Panc1 (cell line): ENCODE measurements around the gene MTA1. TPM values are rescaled to one million over a fixed set of nuclear protein-coding genes. Genes with fewer than 3 reads are reported as not detected.

ENCODE experiments used
- ATAC-seq: fragments of 200-7000 bp; cut with Tn5 transposase; 2 replicates; pipeline ENCODE4 v1.9.1; 2020; ENCODE audit warnings: mild to moderate bottlenecking, moderate library complexity
- BruUV-seq: library from RNA; stranded (reverse); fragments of 400-500 nt; replicated peaks from 2 replicates; lab custom pipeline; 2021; lab: Mats Ljungman, UMichigan
- CTCF ChIA-PET: fragments of 300-600 bp; sonication (Branson Sonifier 250); formaldehyde crosslinking; loops from one replicate; lab custom pipeline; 2022; ENCODE audit warnings: antibody characterized with exemption; lab: Charles Lee
- POLR2A ChIA-PET: fragments of 300-600 bp; sonication (Branson Sonifier 250); formaldehyde crosslinking; loops from one replicate; lab custom pipeline; 2022; ENCODE audit warnings: antibody characterized with exemption; lab: Charles Lee
- DNase-seq: peaks from one replicate; pipeline ENCODE4 v3.0.0-alpha.2; 2010; ENCODE audit warnings: low read depth, low spot score
- H3K27ac ChIP-seq: 2 replicates; pipeline ENCODE4 v1.5.1; 2011; ENCODE audit warnings: mild to moderate bottlenecking, low read length, inconsistent platforms
- H3K27me3 ChIP-seq: fragments of 200-500 bp; sonication (Bioruptor generic); 2 replicates; pipeline ENCODE4 v1.6.0; 2014; ENCODE audit warnings: low read length, inconsistent platforms; ENCODE audit not compliant: control insufficient read depth, insufficient read depth
- H3K36me3 ChIP-seq: fragments of 200-500 bp; sonication (Bioruptor generic); 2 replicates; pipeline ENCODE4 v1.5.1; 2014; ENCODE audit warnings: inconsistent platforms, mild to moderate bottlenecking, low read length, moderate library complexity; ENCODE audit not compliant: control insufficient read depth, insufficient read depth
- H3K4me1 ChIP-seq: 2 replicates; pipeline ENCODE4 v1.5.1; 2011; ENCODE audit warnings: inconsistent platforms, mild to moderate bottlenecking, low read length, moderate library complexity; ENCODE audit not compliant: control insufficient read depth, insufficient read depth
- H3K4me3 ChIP-seq, 2 experiments: 2 replicates each; pipeline ENCODE4 v1.5.1; 2011 to 2012; ENCODE audit warnings: low read depth in 2 of 2, low read length in 2 of 2, mild to moderate bottlenecking in 2 of 2, inconsistent platforms in 1 of 2, moderate library complexity in 1 of 2
- H3K9me3 ChIP-seq: fragments of 200-500 bp; sonication (Bioruptor generic); 2 replicates; pipeline ENCODE4 v1.5.1; 2014; ENCODE audit warnings: low read depth, mild to moderate bottlenecking, inconsistent platforms, low read length, moderate library complexity; ENCODE audit not compliant: control insufficient read depth, insufficient read depth
- POLR2AphosphoS5 ChIP-seq: IDR thresholded peaks from 2 replicates; pipeline ENCODE4 v1.6.1; 2012; ENCODE audit warnings: mild to moderate bottlenecking, low read depth, low read length, moderate library complexity
- SIN3A ChIP-seq: IDR thresholded peaks from 2 replicates; pipeline ENCODE4 v1.6.1; 2012; ENCODE audit warnings: low read depth, mild to moderate bottlenecking, low read length, moderate library complexity, borderline replicate concordance; ENCODE audit not compliant: insufficient read depth
- TCF7L2 ChIP-seq: IDR thresholded peaks from 2 replicates; pipeline ENCODE4 v1.6.1; 2011; ENCODE audit warnings: mild to moderate bottlenecking, low read depth, low read length, inconsistent platforms
- in situ Hi-C: cut with HindIII; loops from 2 replicates; pipeline ENCODE4 v1.10.0; 2016; ENCODE audit warnings: low sequenced_read_pairs, low pct_unique_long_range_greater_than_20kb
- intact Hi-C: fragments of 100-400 bp; cut with micrococcal nuclease; formaldehyde crosslinking; loops from one replicate; pipeline ENCODE4 v1.10.0; 2022; ENCODE audit not compliant: unreplicated experiment
- total RNA-seq: library from RNA; stranded (reverse); gene quantifications from one replicate; pipeline ENCODE4 v1.2.1, GENCODE V29; 2021; ENCODE audit not compliant: unreplicated experiment
- TF ChIP-seq, protein P1 (sequence below): fragments of 450-650 bp; IDR thresholded peaks from 2 replicates; pipeline ENCODE4 v1.5.1; 2017; ENCODE audit warnings: mild to moderate bottlenecking
- TF ChIP-seq, protein P2 (sequence below), 2 experiments: IDR thresholded peaks; 2 replicates each; pipeline ENCODE4 v1.6.1; 2011 to 2012; ENCODE audit warnings: low read depth in 2 of 2, control low read depth in 1 of 2, low read length in 1 of 2, mild to moderate bottlenecking in 1 of 2, moderate library complexity in 1 of 2; ENCODE audit not compliant: insufficient read depth in 1 of 2

Gene MTA1
- total RNA-seq, 1 experiment from 2014 or later = 105 TPM

DNA sequence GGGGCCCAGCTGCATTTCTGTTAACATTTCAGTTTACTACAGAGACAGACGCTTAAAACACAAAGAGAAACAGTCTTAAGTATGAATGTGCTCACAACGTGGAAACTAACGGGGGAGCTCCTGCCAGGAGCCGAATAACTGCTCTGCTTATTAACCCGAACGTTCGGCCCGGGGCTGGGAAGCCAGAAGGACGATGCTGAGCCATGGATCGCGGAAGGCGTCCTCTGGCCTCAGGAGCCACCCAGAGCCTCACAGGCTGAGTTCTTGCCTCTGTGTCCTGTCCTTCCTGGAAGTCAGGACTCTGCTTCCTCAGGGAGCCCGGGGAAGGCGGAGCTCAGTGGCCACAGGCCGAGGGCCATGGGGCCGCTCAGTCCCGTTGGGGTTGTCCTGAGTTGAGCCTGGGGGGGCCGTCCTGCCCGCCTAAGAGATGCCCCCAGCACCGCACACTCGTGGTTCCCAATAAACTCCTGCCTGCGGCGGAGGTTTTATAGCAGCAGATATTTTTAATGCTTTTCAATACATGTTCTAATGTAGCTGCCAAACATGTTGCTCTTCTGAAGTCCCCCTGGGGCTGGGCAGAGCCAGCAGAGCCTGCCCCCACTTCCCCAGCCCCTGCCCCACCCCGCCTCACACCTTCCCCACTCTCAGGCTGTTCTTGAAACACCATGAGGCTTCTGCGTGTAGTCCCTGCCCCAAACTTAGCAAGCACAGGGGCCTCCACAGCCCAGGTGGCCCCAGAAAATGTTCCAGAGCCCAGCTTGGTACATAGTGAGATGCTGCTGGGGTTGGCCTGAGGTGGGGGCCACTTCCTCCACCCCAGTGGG lies 24.7 kb upstream of the MTA1 start:
- TF ChIP-seq TCF7L2 = no peak
- no peak for TF ChIP-seq POLR2AphosphoS5
- BruUV-seq = no TSS peak
- intact Hi-C loops = no loop called here

DNA sequence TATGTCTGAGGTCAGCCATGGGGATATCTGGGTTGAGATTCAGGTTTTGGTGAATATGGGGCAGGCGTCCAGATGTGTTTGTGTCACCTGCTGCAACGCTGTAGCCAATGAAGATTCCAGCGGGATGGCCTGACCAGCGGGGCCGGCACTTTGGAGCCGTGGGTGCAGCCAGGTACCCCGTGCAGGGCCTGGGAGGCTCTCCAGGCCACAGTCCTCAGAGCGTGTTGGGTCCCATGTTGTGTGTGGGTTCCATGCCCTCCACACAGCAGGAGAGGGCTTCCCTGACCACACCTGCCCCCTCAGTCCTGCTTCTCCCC lies 24.1 kb upstream of the MTA1 start:
- Histone ChIP-seq H3K36me3 (no peaks in the 10 kb centered on the region; the same call in 1 of the 2 replicates), H3K9me3 (no peaks in the 10 kb centered on the region), H3K27me3 (no peaks in the 10 kb centered on the region), H3K4me3 (no peak overlapping the region), H3K4me1 (peaks cover 3% of the 10 kb centered on the region; the same call in 1 of the 2 replicates), H3K27ac (no peak overlapping the region)
- ATAC-seq = no peak
- DNase-seq = no peak
- ChIA-PET CTCF (no interaction called here), POLR2A (no interaction called here)
- BruUV-seq = no TSS peak
- TF ChIP-seq, protein P1, sequence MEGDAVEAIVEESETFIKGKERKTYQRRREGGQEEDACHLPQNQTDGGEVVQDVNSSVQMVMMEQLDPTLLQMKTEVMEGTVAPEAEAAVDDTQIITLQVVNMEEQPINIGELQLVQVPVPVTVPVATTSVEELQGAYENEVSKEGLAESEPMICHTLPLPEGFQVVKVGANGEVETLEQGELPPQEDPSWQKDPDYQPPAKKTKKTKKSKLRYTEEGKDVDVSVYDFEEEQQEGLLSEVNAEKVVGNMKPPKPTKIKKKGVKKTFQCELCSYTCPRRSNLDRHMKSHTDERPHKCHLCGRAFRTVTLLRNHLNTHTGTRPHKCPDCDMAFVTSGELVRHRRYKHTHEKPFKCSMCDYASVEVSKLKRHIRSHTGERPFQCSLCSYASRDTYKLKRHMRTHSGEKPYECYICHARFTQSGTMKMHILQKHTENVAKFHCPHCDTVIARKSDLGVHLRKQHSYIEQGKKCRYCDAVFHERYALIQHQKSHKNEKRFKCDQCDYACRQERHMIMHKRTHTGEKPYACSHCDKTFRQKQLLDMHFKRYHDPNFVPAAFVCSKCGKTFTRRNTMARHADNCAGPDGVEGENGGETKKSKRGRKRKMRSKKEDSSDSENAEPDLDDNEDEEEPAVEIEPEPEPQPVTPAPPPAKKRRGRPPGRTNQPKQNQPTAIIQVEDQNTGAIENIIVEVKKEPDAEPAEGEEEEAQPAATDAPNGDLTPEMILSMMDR = no peak
- no peak for TF ChIP-seq SIN3A
- intact Hi-C loops (no loop called here), in situ Hi-C loops (no loop called here)

More for the DNA sequence above, 24.7 kb upstream of the MTA1 start:
- Histone ChIP-seq H3K36me3 (no peaks in the 10 kb centered on the region; the same call in 1 of the 2 replicates), H3K27me3 (no peaks in the 10 kb centered on the region), H3K4me1 (peaks cover 3% of the 10 kb centered on the region; the same call in 1 of the 2 replicates), H3K4me3 (no peak overlapping the region), H3K9me3 (no peaks in the 10 kb centered on the region), H3K27ac (no peak overlapping the region)
- ChIA-PET CTCF (no interaction called here), POLR2A (no interaction called here)
- DNase-seq = no peak
- ATAC-seq = no peak
- in situ Hi-C loops = no loop called here

GRCh38 chr14:105397350-105397931 lies 22.2 kb upstream of the MTA1 start:
- DNase-seq (no peak), ATAC-seq (peak; percentile 13)
- no TSS peak for BruUV-seq
- Histone ChIP-seq H3K4me1 (peaks cover 3% of the 10 kb centered on the region; the same call in 1 of the 2 replicates), H3K27ac (peak overlapping the region; percentile 86), H3K36me3 (no peaks in the 10 kb centered on the region; the same call in 1 of the 2 replicates), H3K4me3 (peak overlapping the region in 1 of 2 experiments; percentile 66; a peak in 2 of 4 replicates), H3K9me3 (no peaks in the 10 kb centered on the region), H3K27me3 (no peaks in the 10 kb centered on the region)
- ChIA-PET CTCF (no interaction called here), POLR2A (no interaction called here)
- in situ Hi-C loops = no loop called here
- TF ChIP-seq, protein P1 = no peak
- TF ChIP-seq POLR2AphosphoS5 = no peak
- TF ChIP-seq, protein P2, sequence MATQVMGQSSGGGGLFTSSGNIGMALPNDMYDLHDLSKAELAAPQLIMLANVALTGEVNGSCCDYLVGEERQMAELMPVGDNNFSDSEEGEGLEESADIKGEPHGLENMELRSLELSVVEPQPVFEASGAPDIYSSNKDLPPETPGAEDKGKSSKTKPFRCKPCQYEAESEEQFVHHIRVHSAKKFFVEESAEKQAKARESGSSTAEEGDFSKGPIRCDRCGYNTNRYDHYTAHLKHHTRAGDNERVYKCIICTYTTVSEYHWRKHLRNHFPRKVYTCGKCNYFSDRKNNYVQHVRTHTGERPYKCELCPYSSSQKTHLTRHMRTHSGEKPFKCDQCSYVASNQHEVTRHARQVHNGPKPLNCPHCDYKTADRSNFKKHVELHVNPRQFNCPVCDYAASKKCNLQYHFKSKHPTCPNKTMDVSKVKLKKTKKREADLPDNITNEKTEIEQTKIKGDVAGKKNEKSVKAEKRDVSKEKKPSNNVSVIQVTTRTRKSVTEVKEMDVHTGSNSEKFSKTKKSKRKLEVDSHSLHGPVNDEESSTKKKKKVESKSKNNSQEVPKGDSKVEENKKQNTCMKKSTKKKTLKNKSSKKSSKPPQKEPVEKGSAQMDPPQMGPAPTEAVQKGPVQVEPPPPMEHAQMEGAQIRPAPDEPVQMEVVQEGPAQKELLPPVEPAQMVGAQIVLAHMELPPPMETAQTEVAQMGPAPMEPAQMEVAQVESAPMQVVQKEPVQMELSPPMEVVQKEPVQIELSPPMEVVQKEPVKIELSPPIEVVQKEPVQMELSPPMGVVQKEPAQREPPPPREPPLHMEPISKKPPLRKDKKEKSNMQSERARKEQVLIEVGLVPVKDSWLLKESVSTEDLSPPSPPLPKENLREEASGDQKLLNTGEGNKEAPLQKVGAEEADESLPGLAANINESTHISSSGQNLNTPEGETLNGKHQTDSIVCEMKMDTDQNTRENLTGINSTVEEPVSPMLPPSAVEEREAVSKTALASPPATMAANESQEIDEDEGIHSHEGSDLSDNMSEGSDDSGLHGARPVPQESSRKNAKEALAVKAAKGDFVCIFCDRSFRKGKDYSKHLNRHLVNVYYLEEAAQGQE (IDR thresholded peaks at IDR 0.05; ENCODE audit: insufficient read depth in 1 of 2, low read depth in 2 of 2, low read length in 1 of 2) = no peak
- no peak for TF ChIP-seq SIN3A
- TF ChIP-seq TCF7L2 = no peak
- intact Hi-C loops = no loop called here
